GM12892 (cell line): ENCODE results near the gene DCLK1.
"Not testable (repeated sequence)": the region's sequence is repeated elsewhere in the genome, so short reads cannot be mapped to it uniquely, and the experiment has no call there.

Experiments
- DNase-seq: peaks from one replicate; pipeline ENCODE4 v3.0.0; 2011; ENCODE audit not compliant: insufficient read length
- FAIRE-seq: peaks from 2 replicates; lab custom pipeline; 2011; peaks lifted over from hg19 to GRCh38; lab: Jason Lieb, UNC
- POLR2A ChIP-seq: IDR thresholded peaks from 2 replicates; pipeline ENCODE4 v1.6.1; 2011; ENCODE audit warnings: low read depth, low read length, control low read depth
- POLR2AphosphoS5 ChIP-seq: IDR thresholded peaks from 2 replicates; pipeline ENCODE4 v1.6.1; 2011; ENCODE audit warnings: low read depth, low read length, control low read depth
- TAF1 ChIP-seq: IDR thresholded peaks from 2 replicates; pipeline ENCODE4 v1.6.1; 2011; ENCODE audit warnings: low read depth, mild to moderate bottlenecking, control low read depth, low read length, borderline replicate concordance

Gene DCLK1

DNA sequence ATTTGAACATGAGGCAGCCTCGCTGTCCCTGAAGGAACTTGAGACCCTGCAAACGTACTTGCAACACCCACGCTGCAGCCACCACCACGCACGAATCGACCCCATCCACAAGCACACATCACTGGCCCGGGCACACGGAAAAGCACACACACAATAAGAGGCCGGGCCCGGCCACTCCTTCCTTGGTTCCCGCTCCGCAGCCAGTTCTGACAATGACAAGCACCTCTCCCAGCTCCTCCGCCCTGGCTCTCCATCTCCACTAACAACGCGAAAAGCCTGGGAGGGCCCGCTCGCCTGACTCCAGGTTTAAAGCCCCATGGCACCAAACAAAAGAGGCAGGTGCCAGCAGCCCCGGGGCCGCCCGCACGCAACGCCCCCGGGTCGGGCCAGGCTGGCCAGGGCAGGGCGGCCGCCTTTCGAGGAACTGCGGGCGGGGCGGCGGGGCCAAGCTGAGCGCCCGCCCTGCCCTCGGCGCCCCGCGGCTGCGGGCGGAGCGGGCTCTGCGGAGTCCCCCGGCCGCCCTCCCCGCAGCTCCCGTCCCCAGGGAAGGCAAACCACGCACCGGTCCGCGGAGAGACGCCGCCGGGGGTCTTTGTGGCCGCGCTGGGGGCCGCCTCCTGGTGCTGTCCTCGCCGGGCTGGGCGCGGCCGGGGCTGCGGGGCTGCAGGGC is 495 bp downstream of the DCLK1 start:
- TF ChIP-seq POLR2A (no peak), TAF1 (no peak), POLR2AphosphoS5 (no peak)
- DNase-seq (no peak), FAIRE-seq (no peak)

DNA sequence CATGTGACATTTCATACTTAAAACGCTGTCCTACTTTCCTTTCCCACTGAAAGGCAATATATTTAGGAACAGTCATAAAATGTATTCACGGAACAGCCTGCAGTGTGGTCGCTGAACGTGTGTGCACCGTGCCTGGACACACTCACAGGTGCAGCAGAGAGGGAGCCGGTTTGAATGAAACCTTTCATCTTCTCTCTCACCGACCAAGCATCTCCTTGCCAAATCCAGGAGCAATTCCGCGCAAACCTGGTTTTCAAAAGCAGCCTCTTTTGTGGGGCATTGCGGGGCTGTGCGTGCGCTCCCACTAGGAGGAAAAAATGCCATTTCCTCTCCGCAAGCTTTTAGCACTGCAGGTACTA is 1.0 kb downstream of the DCLK1 start:
- TF ChIP-seq POLR2A (no peak), POLR2AphosphoS5 (no peak), TAF1 (no peak)
- FAIRE-seq = no peak
- DNase-seq = no peak

DNA sequence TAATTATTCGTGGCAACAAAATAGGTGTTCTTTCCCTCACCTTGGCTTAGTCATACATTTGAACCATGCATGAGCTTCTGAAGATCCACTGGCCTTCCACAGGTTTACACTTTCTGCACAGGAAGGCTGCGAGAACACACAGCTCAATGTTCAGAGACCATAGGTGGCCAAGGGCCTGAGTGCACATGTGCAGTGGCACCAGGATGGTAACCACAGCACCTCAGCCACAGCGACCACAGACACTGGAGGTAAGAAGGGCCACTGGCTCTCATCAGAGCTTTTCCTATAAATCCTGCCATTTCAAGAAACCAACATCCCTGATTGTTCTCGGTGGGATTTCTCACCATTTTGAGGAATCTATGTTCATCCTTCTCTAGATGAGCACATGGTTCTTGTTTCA is 1.6 kb downstream of the DCLK1 start:
- no peak for FAIRE-seq
- TF ChIP-seq POLR2A (no peak), POLR2AphosphoS5 (no peak)
- DNase-seq = no peak

DNA sequence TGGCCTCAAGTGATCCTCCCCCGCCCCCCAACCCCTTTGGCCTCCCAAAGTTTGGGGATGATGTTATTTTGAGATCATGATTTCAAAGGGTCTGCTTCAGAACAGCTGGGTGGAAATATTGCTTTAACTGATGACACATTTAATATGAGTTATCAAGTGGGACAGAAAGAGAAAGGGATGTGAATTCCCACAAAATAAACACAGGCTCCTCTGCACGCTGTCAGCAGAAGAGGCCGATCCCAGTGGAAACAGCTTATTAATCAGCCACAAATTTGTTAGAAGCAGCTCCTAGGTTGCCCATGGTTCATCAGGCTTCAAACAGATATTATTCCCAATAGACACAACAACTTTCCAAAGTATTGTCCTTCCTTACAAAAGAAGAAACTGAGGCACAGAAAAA is 4.7 kb downstream of the DCLK1 start:
- FAIRE-seq = no peak
- TF ChIP-seq POLR2AphosphoS5 (no peak), POLR2A (no peak), TAF1 (no peak)

DNA sequence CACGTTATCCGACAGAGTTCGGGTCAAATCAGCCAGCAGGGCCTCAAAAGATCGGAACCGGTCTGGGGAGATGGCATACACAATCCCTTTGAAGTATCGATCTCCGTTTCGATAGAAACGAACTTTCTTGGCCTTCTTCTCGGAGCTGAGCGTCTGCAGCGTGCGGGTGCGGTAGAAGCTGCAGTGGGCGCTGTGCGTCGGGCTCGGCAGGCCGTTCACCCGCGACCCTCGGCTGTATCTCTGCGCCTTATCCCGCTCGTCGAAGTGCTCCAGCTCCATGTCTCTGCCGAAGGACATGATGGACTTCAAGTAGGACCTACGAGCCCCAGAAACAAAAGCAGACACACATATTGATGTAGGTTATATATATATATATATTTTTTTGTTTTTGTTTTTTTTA is 5.3 kb downstream of the DCLK1 start:
- FAIRE-seq = no peak
- no peak for DNase-seq

More for the DNA sequence above, 4.7 kb downstream of the DCLK1 start:
- no peak for DNase-seq

DNA sequence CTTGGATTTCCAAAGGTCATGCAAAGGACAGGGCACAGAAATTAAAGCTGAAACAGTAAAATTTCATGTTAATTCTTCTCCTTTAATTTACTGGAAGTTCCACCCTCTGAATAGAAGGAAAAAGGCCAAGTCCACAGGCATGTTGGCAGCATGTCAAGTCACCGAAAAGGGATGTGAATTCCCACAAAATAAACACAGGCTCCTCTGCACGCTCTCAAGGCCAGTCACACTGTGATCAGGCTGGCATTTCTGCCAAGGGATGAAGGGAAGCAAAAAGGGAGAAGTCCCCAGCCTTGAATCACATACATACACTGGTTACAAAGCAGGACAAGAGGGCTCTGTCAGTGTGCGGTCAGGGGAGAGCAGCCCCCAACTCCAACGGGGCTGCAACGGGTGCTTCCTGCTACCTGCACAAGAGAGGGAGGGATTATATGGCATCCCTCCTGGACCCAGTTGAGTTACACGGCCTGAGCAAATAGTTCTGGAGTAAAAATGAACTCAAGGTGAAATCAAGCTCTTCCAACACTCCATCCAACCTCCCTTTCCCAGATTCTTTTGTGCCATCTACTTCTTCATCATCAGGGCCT is 6.9 kb downstream of the DCLK1 start:
- TF ChIP-seq POLR2A (no peak), POLR2AphosphoS5 (no peak), TAF1 (no peak)
- no peak for DNase-seq
- no peak for FAIRE-seq

More for the DNA sequence above, 5.3 kb downstream of the DCLK1 start:
- TF ChIP-seq TAF1 (no peak), POLR2A (no peak), POLR2AphosphoS5 (no peak)

DNA sequence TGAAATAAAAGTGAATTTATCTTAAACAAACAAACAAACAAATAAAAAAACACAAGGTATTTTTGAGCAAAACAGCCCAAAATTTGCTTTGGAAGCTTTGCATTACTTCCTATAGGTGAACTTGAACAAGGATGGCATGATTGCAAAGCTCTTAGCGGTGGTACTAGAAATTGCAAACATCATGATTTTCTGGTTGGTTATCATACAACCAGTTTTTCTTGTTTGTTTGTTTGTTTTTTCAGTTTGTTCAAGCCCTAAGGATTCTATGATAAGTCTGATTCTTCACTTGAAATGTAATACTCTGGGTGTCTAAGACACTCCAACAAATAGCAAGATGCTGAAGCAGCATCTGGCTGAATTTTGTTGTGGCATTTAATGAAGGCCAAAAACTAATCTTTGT is 15.9 kb downstream of the DCLK1 start:
- DNase-seq (no peak), FAIRE-seq (no peak)
- no peak for TF ChIP-seq TAF1
- TF ChIP-seq POLR2AphosphoS5 = no peak
- no peak for TF ChIP-seq POLR2A

DNA sequence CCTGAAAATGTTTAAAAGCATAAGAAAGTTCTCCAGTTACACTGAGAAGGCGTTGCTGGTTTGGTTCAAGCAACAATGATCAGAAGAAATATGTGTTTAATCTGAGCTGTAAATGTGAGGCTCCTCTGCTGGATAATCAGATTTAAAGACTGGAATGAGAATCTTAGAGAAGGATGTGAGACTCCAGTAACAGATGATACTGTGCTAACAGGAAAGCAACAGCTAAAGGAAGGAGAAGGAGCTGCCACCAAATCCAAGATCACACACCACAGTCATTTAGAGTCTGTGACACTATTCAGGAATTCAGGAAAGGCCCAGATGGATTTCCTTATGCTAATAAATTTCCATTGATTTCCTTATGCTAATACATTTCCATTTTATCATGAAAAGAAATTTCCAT is 16.9 kb downstream of the DCLK1 start:
- FAIRE-seq = no peak

DNA sequence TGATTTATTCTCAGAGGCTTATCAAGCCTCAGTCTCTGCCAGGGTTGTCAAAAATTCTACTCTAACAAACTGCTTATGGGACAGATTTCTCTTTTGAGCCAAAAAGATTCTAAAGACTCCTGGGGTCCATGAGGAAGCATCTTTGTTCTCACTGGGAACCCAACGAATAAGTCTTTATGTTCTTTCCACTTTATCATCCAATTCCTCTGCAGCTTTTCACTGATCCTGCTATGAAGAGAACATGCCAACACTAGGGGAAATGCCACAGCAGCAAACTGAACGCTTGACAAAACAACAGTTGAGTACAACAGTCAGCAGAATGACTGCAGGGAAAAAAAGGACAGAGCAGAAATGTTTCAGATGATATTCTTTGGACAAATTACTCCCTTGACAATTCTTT is 22.2 kb downstream of the DCLK1 start:
- DNase-seq (no peak), FAIRE-seq (no peak)
- TF ChIP-seq POLR2AphosphoS5 (no peak), TAF1 (no peak), POLR2A (no peak)

More for the DNA sequence above, 16.9 kb downstream of the DCLK1 start:
- DNase-seq = no peak
- TF ChIP-seq TAF1 (no peak), POLR2AphosphoS5 (no peak), POLR2A (no peak)

DNA sequence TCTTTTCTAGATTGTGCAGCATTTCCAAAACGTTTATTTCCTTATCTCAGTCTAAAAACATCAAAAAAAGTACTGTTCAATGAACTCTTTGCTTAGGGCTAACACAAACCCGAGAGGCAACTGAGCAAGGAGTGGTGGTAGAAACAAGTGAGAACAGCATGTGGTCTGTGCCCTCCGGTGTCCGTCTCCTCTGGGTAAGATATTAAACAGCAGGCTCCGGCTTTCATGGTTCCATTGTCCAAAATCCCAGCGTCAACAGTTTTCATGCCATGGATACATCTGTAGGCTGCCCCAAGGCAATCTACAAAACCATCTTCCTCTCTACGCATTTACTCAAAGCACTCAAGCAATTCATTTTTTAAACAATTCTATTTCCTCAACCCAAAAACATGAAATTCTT is 22.8 kb downstream of the DCLK1 start:
- FAIRE-seq (no peak), DNase-seq (no peak)
- TF ChIP-seq POLR2AphosphoS5 (no peak), POLR2A (no peak), TAF1 (no peak)

DNA sequence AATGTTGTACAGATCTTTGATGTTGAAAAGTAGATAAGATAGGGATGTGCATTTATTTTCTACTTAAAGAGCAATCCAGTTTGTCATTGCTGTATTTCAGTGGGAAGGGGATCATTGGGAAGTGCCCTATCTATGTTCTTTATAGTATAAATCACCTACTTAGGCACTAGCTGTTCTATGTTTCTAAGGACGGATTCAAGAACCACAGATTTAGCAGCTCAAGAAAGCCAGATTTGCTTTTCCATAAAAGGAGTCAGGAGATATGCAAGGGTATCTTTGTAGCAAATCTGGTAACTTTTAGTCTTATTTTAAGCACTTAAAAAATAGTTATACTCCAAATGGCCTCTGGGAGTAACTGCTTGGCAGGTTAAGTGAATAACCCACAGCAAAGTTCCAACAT is 23.7 kb downstream of the DCLK1 start:
- no peak for DNase-seq
- TF ChIP-seq TAF1 = no peak
- no peak for TF ChIP-seq POLR2A
- no peak for TF ChIP-seq POLR2AphosphoS5
- FAIRE-seq = no peak

DNA sequence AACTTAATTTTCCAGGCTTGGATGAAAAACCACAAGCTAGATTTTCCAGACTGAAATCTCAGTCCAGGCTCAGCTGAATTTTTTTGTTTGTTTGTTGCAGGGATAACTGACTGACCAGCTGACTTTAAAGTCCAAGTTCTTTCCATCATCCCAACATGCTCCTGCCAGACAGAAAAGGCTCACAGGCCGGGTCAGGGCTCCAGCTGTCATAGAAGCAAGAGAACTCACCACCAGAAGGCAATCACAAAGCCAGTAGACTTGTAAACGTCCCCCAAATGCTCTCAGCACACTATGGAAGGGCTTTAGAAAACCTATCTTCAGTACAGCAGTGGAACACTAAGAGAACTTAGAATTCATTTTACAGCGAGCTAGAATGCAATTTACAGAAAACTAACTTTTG is 25.5 kb downstream of the DCLK1 start:
- TF ChIP-seq POLR2AphosphoS5 (no peak), TAF1 (no peak), POLR2A (no peak)
- FAIRE-seq (no peak), DNase-seq (no peak)

DNA sequence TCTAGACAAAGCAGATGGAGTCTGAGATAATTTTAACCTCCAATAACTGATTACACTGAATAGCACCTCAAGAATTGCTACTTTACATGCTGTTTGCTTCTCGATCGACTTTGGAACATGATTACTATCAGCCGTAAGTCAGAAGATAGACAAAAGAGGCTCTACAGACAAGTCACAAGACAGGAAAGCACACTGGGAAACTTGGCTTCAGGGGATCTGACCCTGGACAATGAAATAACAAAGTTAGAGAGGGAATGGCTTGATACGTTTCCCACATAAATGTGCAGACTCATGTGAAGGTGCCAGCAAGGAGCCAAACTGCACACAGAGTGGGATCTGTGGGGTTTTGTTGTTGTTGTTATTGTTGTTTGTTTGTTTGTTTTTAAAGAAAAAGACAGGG is 28.5 kb downstream of the DCLK1 start:
- TF ChIP-seq TAF1 (no peak), POLR2AphosphoS5 (no peak), POLR2A (no peak)
- DNase-seq (no peak), FAIRE-seq (no peak)

DNA sequence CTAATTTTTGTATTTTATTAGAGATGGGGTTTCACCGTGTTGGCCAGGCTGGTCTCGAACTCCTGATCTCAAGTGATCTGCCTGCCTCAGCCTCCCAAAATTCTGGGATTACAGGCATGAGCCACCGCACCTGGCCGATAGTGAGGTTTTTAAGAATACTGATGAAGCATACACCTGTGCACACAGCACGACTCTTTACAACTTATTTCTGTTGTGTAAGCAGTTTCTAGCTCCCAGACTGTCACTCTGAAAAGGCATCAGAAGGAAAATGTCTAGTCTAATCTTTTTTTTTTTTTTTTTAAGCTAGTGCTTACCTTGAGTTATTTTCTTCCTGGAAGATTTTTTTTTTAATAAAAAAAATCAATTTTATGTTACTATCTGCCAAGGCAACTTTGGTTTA is 29.3 kb downstream of the DCLK1 start:
- not testable (repeated sequence) for DNase-seq, FAIRE-seq
